Vagina (tissue), 2 donors: ENCODE measurements around the gene SPPL2C. TPM values are rescaled to one million over a fixed set of nuclear protein-coding genes. Genes with fewer than 3 reads are reported as not detected.

Experiments
- DNase-seq, 2 donors: peaks; one replicate each; pipeline ENCODE4 v3.0.0-alpha.2; 2017; ENCODE audit errors: extremely low spot score in 2 of 2
- H3K27ac ChIP-seq: fragments of 200-600 bp; sonication (generic); one replicate; pipeline ENCODE4 v1.5.1; 2019
- H3K27me3 ChIP-seq: fragments of 200-600 bp; sonication (generic); one replicate; pipeline ENCODE4 v1.5.1; 2019
- H3K36me3 ChIP-seq, 2 donors: fragments of 200-600 bp; sonication (generic); one replicate each; pipeline ENCODE4 v1.5.1; 2017 to 2019
- H3K4me1 ChIP-seq: fragments of 200-600 bp; sonication (generic); one replicate; pipeline ENCODE4 v1.5.1; 2019
- H3K4me3 ChIP-seq, 2 donors: fragments of 200-600 bp; sonication (generic); 1 replicate in 1 of 2; 2 replicates in 1 of 2; pipeline ENCODE4 v1.5.1; 2016 to 2019
- H3K9me3 ChIP-seq: fragments of 200-600 bp; sonication (generic); one replicate; pipeline ENCODE4 v1.5.1; 2019
- POLR2A ChIP-seq, 2 donors: fragments of 450-650 bp; IDR thresholded peaks; one replicate each; pipeline ENCODE4 v1.6.1; 2017; ENCODE audit warnings: antibody characterized with exemption in 2 of 2, mild to moderate bottlenecking in 2 of 2, moderate library complexity in 2 of 2
- POLR2AphosphoS5 ChIP-seq, 2 donors: sonication (generic); formaldehyde crosslinking; IDR thresholded peaks; one replicate each; pipeline ENCODE4 v1.9.0; 2017; ENCODE audit warnings: antibody characterized with exemption in 2 of 2, mild to moderate bottlenecking in 2 of 2, low read depth in 1 of 2; ENCODE audit not compliant: insufficient read depth in 1 of 2
- intact Hi-C: fragments of 100-400 bp; cut with DNase I; formaldehyde crosslinking; loops from one replicate; pipeline ENCODE4 v1.15.1; 2023
- total RNA-seq: library from RNA; depleted of rRNA; stranded (reverse); fragments of >200 nt; gene quantifications from one replicate; pipeline ENCODE4 v1.2.3, GENCODE V29; 2016
- TF ChIP-seq, protein P1 (sequence below), 3 experiments: fragments of 450-650 bp in 2 of 3; fragments of 200-600 bp in 1 of 3; sonication (generic) in 1 of 3; IDR thresholded peaks; one replicate each; pipeline ENCODE4 v1.5.1; 2017 to 2019; ENCODE audit warnings: antibody characterized with exemption in 3 of 3, mild to moderate bottlenecking in 2 of 3, moderate library complexity in 2 of 3

SPPL2C gene
- total RNA-seq, 1 donor from 2014 or later = not detected

DNA sequence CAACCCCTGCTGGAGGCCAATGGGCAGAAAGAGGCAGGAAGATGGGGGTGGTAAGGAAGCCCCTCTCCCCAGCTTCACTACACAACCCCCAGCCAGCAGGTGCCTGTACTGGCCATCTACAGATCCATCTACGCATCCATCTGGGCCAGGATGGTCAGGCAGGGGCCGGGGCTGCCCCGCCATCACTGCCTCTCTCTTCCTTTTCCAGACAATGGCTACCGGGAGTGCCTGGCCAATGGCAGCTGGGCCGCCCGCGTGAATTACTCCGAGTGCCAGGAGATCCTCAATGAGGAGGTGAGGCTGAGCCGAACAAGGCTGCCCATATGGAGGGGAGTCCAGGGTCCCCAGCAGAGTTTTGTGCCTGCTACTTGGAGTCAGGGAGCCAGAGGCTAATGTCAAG is 23.5 kb upstream of the SPPL2C start:
- Histone ChIP-seq H3K4me1 (no peaks in the 10 kb centered on the region), H3K9me3 (no peaks in the 10 kb centered on the region), H3K4me3 (no peak overlapping the region), H3K36me3 (no peaks in the 10 kb centered on the region), H3K27me3 (no peaks in the 10 kb centered on the region), H3K27ac (no peak overlapping the region)
- intact Hi-C loops = no loop called here
- no peak for TF ChIP-seq POLR2AphosphoS5 (IDR thresholded peaks at IDR 0.05; ENCODE audit: insufficient read depth in 1 of 2, low read depth in 1 of 2)
- TF ChIP-seq, protein P1, sequence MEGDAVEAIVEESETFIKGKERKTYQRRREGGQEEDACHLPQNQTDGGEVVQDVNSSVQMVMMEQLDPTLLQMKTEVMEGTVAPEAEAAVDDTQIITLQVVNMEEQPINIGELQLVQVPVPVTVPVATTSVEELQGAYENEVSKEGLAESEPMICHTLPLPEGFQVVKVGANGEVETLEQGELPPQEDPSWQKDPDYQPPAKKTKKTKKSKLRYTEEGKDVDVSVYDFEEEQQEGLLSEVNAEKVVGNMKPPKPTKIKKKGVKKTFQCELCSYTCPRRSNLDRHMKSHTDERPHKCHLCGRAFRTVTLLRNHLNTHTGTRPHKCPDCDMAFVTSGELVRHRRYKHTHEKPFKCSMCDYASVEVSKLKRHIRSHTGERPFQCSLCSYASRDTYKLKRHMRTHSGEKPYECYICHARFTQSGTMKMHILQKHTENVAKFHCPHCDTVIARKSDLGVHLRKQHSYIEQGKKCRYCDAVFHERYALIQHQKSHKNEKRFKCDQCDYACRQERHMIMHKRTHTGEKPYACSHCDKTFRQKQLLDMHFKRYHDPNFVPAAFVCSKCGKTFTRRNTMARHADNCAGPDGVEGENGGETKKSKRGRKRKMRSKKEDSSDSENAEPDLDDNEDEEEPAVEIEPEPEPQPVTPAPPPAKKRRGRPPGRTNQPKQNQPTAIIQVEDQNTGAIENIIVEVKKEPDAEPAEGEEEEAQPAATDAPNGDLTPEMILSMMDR (IDR thresholded peaks at IDR 0.05) = no peak
- DNase-seq = no peak

DNA sequence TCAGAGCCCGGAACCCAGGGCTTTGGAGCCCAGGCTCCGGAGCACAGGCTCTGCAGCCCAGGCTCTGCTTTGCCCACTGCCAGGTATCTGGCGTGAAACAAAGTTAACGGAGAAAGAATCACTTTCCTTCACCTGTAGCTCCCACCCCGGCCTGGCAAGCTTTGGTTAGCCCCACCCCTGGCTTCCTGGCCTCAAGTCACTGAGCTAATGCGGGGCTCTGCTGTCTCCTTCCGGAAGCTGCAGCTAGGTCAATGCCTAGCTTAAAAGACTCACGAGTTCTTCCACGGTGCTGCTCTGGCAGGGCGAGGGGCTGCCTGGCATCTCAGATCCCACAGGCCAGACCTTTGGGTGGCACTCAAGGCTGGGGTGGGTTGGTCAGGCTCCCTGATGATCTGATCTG is 21.1 kb upstream of the SPPL2C start:
- no peak for DNase-seq
- H3K9me3 ChIP-seq = no peaks in the 10 kb centered on the region
- intact Hi-C loops = no loop called here
- no peak for TF ChIP-seq POLR2AphosphoS5 (IDR thresholded peaks at IDR 0.05; ENCODE audit: insufficient read depth in 1 of 2, low read depth in 1 of 2)
- TF ChIP-seq, protein P1 (IDR thresholded peaks at IDR 0.05) = no peak
- TF ChIP-seq POLR2A (IDR thresholded peaks at IDR 0.05) = no peak
- no peak overlapping the region for H3K27ac ChIP-seq
- H3K4me1 ChIP-seq = no peaks in the 10 kb centered on the region
- H3K4me3 ChIP-seq = no peak overlapping the region
- H3K27me3 ChIP-seq = no peaks in the 10 kb centered on the region
- H3K36me3 ChIP-seq = no peaks in the 10 kb centered on the region

DNA sequence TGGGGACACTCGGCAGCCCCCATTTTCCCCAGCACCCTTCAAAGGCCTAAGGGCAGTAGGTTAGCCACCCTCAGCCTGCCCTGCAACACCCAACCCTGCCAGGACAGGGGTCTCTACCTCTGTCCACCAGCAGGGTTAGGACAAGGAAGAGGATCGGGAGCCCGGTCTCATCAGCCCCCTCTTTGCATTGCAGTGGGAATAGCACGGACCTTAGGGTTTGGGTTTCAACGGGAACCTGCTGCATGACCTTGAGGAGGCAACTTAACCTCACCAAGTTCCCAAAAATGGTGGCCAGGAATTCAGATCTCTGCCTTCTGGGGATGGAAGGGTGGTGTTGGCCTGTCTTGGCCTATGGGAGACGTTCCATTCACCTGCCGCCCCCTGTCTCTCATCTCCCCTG is 20.2 kb upstream of the SPPL2C start:
- intact Hi-C loops = no loop called here
- no peak for DNase-seq
- Histone ChIP-seq H3K9me3 (no peaks in the 10 kb centered on the region), H3K27ac (no peak overlapping the region), H3K4me1 (no peaks in the 10 kb centered on the region), H3K36me3 (no peaks in the 10 kb centered on the region), H3K4me3 (no peak overlapping the region), H3K27me3 (no peaks in the 10 kb centered on the region)
- no peak for TF ChIP-seq POLR2A (IDR thresholded peaks at IDR 0.05)

DNA sequence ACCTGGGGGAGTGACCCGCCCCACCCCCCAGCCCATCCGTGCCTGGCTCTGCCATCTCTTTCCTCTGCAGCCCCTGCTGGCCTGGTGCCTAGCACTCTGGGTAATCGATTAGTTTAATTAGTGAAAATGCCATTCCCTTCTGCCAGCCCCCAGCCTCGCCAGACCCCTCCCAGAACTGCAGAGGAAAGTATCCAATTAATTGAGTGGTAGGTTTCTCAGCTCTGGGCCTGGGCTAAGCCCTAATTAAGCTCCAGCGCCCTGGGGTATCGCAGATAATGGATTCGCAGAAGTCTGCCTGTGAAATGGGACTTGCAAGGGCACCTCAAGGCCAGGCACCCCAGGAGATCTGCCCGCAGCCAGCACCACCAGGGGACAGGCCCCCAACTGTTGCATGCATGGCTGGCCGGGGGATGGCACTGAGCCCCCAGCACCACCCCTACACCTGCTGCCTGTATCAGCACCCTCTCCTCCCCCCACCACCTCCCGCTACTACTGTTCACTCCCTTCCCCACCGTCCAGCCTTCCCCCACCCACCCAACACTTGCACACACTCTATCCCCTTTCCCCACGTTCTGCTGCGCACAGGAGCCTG is 19.7 kb upstream of the SPPL2C start:
- no peaks in the 10 kb centered on the region for H3K36me3 ChIP-seq
- H3K27ac ChIP-seq = no peak overlapping the region
- H3K27me3 ChIP-seq = no peaks in the 10 kb centered on the region
- no peaks in the 10 kb centered on the region for H3K9me3 ChIP-seq
- intact Hi-C loops = no loop called here
- H3K4me3 ChIP-seq = no peak overlapping the region
- TF ChIP-seq, protein P1 (IDR thresholded peaks at IDR 0.05) = no peak
- TF ChIP-seq POLR2A (IDR thresholded peaks at IDR 0.05) (no peak), POLR2AphosphoS5 (IDR thresholded peaks at IDR 0.05; ENCODE audit: insufficient read depth in 1 of 2, low read depth in 1 of 2) (no peak)
- H3K4me1 ChIP-seq = no peaks in the 10 kb centered on the region
- no peak for DNase-seq

DNA sequence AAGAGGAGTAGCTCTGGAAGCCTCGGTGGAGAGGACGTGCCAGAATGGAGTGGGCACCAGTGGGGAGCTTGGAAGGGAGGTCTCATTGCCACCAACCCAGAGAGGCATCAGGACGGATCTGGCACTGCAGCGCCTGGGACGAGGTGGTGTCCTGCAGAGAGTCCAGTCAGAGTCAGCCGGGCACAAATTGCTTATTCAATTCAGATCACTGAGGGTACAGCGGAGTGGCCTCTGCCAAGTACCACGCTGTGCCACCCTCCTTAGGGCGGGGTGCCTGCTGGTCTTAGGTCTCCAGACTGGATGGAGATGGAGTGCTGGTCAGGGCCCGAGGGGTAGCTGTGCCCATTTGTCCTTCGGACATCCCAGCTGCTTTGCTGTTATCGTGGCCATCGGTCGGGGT is 18.9 kb upstream of the SPPL2C start:
- intact Hi-C loops = no loop called here
- Histone ChIP-seq H3K36me3 (no peaks in the 10 kb centered on the region), H3K4me3 (no peak overlapping the region), H3K9me3 (no peaks in the 10 kb centered on the region), H3K27me3 (no peaks in the 10 kb centered on the region), H3K27ac (no peak overlapping the region), H3K4me1 (no peaks in the 10 kb centered on the region)
- DNase-seq = no peak
- TF ChIP-seq POLR2AphosphoS5 (IDR thresholded peaks at IDR 0.05; ENCODE audit: insufficient read depth in 1 of 2, low read depth in 1 of 2) (no peak), POLR2A (IDR thresholded peaks at IDR 0.05) (no peak)
- TF ChIP-seq, protein P1 (IDR thresholded peaks at IDR 0.05) = no peak
